ENCODE data around the gene SLC39A3. TPM values are rescaled to one million over a fixed set of nuclear protein-coding genes. Genes with fewer than 3 reads are reported as not detected.

Gene SLC39A3
- total and polyA plus RNA-seq, 2 of the 8 experiments (the other 6 are each of a cell fraction or from before 2014, with no cell fraction given): 33.0 to 52.9 TPM

DNA sequence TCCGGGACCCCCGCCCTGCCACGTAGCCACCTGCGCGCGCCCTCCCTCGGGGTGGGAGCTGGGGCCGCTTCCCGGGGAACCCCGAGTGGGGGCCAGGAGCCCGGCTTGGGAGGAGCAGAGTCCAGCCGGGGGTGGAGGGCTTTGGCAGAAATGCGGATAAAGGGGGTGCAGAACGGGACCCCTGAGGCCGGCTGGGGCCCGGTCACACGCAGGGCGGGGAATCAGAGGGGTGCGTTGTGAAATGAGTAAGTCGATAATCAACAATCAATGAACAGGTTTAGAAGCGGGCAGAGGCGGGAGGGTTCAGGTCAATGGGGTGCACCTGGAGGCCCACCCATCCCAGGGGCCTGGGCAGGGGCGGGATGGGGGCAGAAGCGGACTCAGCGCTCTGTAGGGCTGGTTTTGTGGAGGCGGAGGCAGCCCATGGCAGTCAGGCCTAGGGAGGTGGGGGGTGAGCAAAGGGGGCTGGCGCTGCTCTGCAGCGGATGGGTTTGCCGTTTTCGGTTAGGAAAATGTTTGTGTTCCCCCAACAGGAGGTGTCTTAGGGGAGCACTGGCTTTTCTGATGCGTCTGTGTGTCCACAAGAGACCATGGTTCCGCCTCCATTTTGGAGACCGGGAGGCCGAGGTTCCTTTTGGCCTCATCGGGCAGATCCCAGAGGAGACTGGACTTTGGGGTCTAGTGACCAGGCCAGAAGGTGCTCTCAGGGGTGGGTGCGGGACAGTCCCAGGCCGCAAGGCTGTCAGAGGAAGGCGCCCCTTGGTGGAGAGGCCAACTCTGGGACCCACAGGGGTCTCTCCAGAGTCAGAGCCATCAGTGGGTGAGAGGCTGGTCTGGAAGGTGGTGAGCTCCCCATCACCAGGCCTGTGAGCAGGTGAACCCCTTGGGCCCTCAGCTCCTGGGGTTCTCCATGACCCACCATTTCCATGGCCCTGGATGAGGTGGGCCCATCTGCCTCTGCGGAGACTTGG lies 18.0 kb downstream of the SLC39A3 start:
- 0 out of 2 replicates have a peak overlapping the region, but pooled peaks have one; percentile 81 for H2BK15ac ChIP-seq (ENCODE audit: low read length)
- no peak overlapping the region; the same call in 1 of the 2 replicates for H2AK5ac ChIP-seq (ENCODE audit: low read depth, low read length)
- H4K91ac ChIP-seq (replicated peaks; ENCODE audit: insufficient read length, low read length): no peak overlapping the region
- peak overlapping the region; percentile 43 to 83 (median 52) for H3K4me3 ChIP-seq (ENCODE audit: extremely low read depth in 1 of 4, insufficient read depth in 2 of 4, low read depth in 3 of 4, low read length in 4 of 4)
- no peak overlapping the region; the same call in 1 of the 2 replicates for H3K18ac ChIP-seq (ENCODE audit: extremely low read depth, low read length)
- no peaks in the 10 kb centered on the region for H3K79me2 ChIP-seq (ENCODE audit: control insufficient read depth in 1 of 2, insufficient read depth in 2 of 2, low read length in 2 of 2)
- no peaks in the 10 kb centered on the region for H3K79me1 ChIP-seq (ENCODE audit: low read depth, low read length)
- DNase-seq (ENCODE audit: low read depth in 1 of 2, low spot score in 2 of 2) (no peak), FAIRE-seq (no peak)
- H3K4me1 ChIP-seq (replicated peaks in 1 of 4; ENCODE audit: control insufficient read depth in 3 of 4, insufficient read depth in 4 of 4, low read length in 3 of 4): peaks cover 0 to 17% (median 6%) of the 10 kb centered on the region in 4 experiments; a peak in 6 of 7 replicates
- no peak overlapping the region for H4K5ac ChIP-seq (ENCODE audit: insufficient read length, low read depth, low read length)
- peaks cover 0 to 6% of the 10 kb centered on the region in 2 experiments for H4K20me1 ChIP-seq (replicated peaks in 1 of 2; ENCODE audit: control insufficient read depth in 1 of 2, insufficient read depth in 2 of 2, low read length in 2 of 2)
- H3K9me3 ChIP-seq (ENCODE audit: insufficient read depth in 2 of 2, low read depth in 1 of 2, low read length in 1 of 2): no peaks in the 10 kb centered on the region
- no peak overlapping the region for H2BK5ac ChIP-seq (ENCODE audit: low read depth, low read length)
- peaks cover 0 to 7% (median 3%) of the 10 kb centered on the region in 4 experiments; a peak in 4 of 7 replicates for H3K27me3 ChIP-seq (replicated peaks in 1 of 4; ENCODE audit: control insufficient read depth in 3 of 4, extremely low read depth in 1 of 4, insufficient read depth in 3 of 4, low read length in 3 of 4)
- peak overlapping the region; percentile 55 to 86 for H3K4me2 ChIP-seq (ENCODE audit: insufficient read depth in 1 of 2, low read depth in 2 of 2, low read length in 2 of 2)
- no peak overlapping the region for H2BK20ac ChIP-seq (ENCODE audit: low read length)
- H3K4ac ChIP-seq (replicated peaks; ENCODE audit: insufficient read length, low read depth, low read length): no peak overlapping the region
- TF ChIP-seq TEAD4 (IDR thresholded peaks at IDR 0.05; ENCODE audit: low read depth, low read length): no peak
- TF ChIP-seq KDM1A (IDR thresholded peaks at IDR 0.05; ENCODE audit: borderline replicate concordance, low read length): 0 out of 2 replicates have a peak, but pooled peaks have one; percentile 22
- TF ChIP-seq SIN3A (conservative IDR thresholded peaks at IDR 0.05 in 1 of 2, IDR thresholded peaks at IDR 0.05 in 1 of 2; ENCODE audit: low read depth in 1 of 2, low read length in 2 of 2): 0 out of 4 replicates have a peak, but pooled peaks of 1 of the 2 experiments have one; percentile 12
- peak; percentile 38 for TF ChIP-seq KDM4A (IDR thresholded peaks at IDR 0.05; ENCODE audit: low read depth, low read length, severe bottlenecking)
- no peak overlapping the region for H3K27ac ChIP-seq (ENCODE audit: low read depth, low read length)
- H2BK12ac ChIP-seq (ENCODE audit: low read depth, low read length): no peak overlapping the region
- H4K8ac ChIP-seq (ENCODE audit: extremely low read depth, insufficient read depth, low read length): no peak overlapping the region; the same call in 1 of the 2 replicates
- no peak overlapping the region for H3K23ac ChIP-seq (ENCODE audit: insufficient read length)
- WGBS, 2 experiments (ENCODE audit: extremely low coverage in 1 of 2, insufficient coverage in 1 of 2, insufficient read length in 1 of 2, insufficient replicate concordance in 2 of 2, low coverage in 1 of 2, low lambda C conversion rate in 2 of 2, missing lambda C conversion rate in 1 of 2): 31% methylated on average over 25 of the region's 39 CpGs; no CpG with 5 or more reads in 1 of the 2 experiments
- no peak overlapping the region for H3K9ac ChIP-seq (replicated peaks in 1 of 4; ENCODE audit: extremely low read depth in 1 of 4, low read depth in 3 of 4, low read length in 3 of 4)
- CTCF ChIA-PET (ENCODE audit: partially characterized antibody): interaction anchor here (0.6 to 3.2 kb wide), 6 partner anchors 13 to 121 kb away, joined by 3 to 16 read pairs (median 3); partner anchors contain the start of genes GNG7 and THOP1
- no peak overlapping the region for H3K56ac ChIP-seq (replicated peaks; ENCODE audit: insufficient read length, low read depth, low read length)
- H2AFZ ChIP-seq (ENCODE audit: low read length): no peak overlapping the region
- no peak overlapping the region for H3K14ac ChIP-seq (ENCODE audit: insufficient read length)
- no peak overlapping the region for H2BK120ac ChIP-seq (replicated peaks; ENCODE audit: low read depth, low read length)
- 0 out of 8 replicates have a peak, but pooled peaks cover 0 to 3% (median 0%) of the 10 kb centered on the region in 4 experiments for H3K36me3 ChIP-seq (ENCODE audit: control insufficient read depth in 2 of 4, insufficient read depth in 4 of 4, low read length in 3 of 4)
- POLR2A ChIA-PET (ENCODE audit: partially characterized antibody): interaction anchor here (0.8 to 2.0 kb wide), 5 partner anchors 13 to 73 kb away, joined by 3 to 8 read pairs (median 4); no protein-coding TSS in a partner anchor
- H3K23me2 ChIP-seq (ENCODE audit: low read depth, low read length): peaks cover 12% of the 10 kb centered on the region; the same call in 1 of the 2 replicates

Measured in H1 (cell line).